Hematopoietic multipotent progenitor cell treated with erythropoietin and hydrocortisone succinate and interleukin-3 and kit ligand, for 15 days (in vitro differentiated cells): ENCODE measurements around the gene IQSEC1.

Source experiments
- DNase-seq: peaks from one replicate; pipeline ENCODE4 v3.0.0-alpha.2; 2015; ENCODE audit warnings: low spot score

Gene IQSEC1

DNA sequence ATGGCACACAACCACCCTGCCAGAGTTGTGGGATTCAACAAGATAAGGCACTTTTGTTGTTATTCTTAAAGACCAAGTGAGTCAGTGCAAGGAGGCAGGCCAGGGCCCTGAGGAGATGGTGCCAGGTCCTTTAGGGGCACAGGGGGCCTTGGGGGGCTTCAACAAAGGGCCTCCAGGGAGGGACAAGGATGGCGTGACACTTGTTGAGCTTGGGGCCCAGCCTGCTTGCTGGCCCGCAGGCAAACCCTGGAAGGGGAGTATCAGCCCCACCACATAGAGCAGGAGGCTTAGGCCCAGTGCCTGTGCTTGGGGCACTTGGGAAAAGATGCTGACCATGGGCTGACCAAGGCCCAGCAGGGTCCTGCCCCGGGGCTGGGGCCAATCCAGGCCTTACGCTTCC, 5.5 kb downstream of the IQSEC1 start:
- DNase-seq, result no peak

DNA sequence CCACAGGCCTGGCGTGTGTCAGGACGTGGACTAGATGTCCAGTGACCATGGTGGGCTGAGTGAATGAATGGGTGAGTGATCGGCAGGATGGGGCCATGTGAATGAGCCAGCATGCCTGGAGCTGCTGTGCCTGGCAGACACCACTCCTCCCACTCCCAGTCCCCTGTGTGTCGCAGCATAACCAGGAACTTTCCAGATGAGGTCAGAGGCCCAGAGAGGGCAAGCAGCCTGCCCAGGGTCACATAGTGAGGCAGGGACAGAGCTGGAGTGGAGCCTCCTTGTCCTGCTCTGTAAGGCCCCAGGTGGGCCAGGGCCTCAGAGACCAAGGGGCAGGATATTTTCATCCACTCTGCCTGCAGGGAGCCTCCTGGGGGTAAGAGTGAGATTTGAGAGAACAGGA, 6.4 kb downstream of the IQSEC1 start:
- no peak for DNase-seq

DNA sequence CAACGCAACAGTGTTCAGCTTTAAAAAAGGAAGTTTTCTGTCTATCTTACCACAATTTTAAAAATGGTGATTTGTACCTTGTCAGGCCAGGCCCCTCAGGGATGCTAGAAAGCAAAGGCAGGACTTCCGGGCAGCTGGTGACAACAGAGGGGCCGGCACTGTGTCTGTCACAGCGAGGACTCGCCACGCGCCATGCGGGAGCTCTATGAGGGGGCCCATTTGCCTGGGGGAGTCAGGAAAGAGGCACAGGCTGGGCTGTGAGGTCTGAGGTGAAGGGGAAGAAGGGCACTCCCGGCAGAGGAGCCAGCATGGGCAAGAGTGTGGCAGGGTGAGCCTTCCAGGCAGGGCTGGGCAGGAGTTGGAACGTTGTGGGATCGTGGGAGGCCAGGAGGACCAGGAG, 7.0 kb downstream of the IQSEC1 start:
- no peak for DNase-seq

DNA sequence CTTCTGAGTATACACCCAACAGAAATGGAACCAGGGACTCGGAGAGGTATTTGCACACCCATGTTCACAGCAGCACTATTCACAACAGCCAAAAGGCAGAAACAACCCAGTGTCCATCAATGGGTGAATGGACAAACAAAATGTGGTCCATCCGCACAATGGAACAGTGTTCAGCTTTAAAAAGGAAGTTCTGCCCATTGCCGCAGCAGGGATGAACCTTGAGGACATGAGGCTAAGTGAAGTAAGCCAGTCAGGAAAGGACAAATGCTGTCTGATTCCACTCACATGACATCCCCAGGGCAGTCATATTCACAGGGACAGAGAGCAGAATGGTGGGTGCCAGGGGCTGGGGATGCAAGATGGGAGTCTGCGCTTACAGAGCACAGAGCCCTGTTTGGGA, 7.5 kb downstream of the IQSEC1 start:
- no peak for DNase-seq

DNA sequence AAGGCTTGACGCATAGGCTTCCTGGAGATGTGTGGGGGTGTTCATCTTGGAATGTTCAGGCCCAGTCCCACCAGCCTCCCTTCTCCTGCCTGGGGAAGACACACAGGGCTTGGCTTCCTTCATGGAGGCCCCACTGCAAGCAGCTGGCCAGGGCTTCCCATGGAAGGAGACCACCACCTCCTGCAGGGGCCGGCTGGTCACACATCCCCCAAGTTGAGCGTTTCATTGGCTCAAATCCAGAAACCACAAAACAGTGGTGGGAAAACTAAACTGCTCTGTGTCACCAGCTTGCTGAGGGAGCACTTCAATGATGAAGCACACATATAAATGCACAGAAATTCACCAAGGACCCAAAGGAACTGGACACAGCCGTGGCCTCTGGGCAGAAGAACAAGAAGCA, 8.3 kb downstream of the IQSEC1 start:
- DNase-seq, result no peak

DNA sequence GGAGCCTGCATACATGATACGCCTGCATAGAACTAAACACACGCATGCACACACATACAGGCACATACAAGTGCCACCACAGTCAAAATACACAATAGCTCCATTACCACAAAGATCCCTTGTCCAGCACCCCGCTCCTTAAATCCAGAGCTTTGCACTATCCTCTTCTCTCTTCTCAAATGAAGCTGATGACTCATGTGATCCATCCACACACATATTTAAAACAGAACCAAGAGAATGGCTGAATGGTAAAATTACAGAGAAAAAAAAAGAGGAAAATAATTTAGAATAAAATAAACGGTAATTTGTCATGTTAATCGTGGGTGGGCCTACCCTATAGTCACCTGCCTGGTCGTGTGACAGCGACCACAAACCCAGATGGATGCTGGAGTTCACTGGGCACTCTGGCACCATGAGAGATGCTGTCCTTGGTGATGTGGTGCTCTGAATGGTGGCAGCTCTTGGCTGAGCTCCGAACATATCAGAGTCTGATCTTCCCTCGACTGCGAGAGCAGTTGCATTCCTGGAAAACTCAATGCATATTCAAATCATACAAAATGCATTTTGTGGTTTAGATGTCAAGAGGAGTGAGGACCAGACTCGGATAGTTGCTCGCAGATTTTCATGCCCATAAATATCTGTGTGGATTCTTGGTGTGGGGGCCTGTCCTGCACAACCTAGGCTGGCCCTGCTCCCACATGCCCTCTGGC, 8.9 kb downstream of the IQSEC1 start:
- no peak for DNase-seq

DNA sequence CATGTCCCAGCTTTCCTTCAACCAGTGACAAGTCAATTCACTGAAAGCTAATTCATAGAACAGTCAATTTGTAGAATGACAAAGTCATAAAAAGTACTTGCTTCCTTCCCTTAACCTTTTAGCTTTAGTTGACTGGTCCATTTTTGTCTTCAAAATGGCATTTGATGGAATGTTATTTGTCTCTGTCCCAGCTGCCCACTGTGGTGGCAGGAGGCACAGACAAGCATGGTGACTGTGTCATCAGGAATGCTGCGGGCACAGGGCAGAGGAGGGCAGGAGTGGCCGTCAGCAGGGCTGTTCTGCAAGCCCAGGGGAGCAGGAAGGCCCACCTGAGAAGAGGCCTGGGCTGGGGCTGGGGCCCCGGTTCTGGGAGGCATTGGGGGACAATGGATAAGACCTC, 10.0 kb downstream of the IQSEC1 start:
- DNase-seq, result no peak

DNA sequence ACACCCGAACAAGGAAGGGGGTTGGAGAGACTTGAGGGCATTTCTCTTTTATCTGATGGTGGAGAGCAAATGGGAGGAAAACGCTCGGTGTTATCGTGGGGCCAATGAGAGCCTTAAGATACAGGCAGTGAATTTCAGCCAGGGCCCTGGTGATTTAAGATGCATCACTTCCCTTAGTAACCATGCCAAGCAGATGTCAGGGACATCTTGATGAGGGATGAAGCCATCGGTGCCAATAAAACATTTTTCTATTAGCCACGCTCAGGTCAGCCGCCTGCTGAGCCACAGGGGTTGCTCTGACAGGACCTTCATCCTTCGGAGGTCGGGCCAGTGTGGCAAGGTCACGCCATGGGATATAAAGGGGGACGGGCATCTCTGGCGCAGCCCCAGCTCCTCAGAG, 10.6 kb downstream of the IQSEC1 start:
- no peak for DNase-seq

DNA sequence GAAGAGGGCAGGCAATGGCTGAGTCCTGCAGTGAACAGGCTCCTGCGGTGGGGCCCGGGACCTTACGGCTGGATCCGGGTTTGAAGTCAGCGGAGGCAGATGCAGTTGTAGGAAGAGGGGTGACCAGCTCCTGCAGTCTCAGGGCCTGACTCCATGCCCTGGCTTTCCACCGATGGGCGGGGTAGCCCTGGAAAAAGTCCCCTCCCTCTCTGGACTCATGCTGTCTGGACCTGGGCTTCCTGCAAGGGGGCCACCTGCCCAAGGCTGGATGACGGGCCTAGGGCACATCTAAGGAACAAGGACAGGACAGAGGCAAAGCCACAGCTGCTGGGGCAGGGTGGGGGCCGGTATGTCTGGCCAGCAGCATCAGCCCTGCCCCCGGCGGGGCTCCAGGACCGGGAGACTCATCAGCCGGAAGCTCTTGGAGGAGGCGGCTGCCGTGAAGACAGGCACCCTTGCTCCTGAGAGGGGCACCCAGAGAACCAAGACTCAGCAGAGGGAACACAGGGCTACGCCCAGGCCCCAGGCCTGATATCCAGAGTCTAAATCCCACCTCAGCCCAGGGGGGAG, 12.8 kb downstream of the IQSEC1 start:
- DNase-seq, result no peak

DNA sequence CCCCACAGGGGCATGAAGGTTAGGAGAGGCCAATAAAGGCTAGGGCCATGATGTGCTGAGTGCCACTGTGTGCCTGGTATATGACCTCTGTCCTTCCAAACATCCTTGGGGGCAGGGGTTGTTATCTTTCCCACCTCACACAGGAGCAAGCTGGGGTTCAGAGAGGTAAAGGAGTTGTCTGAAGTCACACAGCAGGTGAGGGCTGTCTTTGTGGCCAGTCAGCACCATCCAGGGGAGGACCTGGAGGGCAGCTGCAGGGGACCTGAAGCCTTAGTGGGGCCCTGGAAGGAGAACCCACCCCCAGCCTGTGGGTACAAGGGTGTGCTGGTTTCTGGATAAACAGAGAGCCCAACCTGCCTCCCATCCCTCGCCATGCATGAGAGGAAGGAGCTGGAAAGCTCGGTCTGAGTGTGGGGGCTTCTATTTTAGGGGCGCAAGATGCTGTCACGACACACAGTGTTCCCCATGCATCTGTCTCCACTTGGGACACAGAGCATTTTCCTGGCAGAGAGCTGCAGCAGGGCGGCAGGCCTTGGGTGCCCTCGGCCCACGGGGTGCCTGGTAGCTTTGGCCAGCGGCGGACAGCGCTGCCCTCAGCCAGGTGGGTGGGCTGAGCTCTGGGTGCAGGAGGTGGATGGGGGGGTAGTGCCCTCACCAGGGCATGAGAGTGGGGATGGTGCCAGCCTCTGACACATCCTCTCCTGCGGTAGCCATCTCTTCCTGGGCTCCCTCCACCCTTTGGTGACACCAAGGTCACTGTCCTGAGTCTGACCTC, 14.7 kb downstream of the IQSEC1 start:
- no peak for DNase-seq

DNA sequence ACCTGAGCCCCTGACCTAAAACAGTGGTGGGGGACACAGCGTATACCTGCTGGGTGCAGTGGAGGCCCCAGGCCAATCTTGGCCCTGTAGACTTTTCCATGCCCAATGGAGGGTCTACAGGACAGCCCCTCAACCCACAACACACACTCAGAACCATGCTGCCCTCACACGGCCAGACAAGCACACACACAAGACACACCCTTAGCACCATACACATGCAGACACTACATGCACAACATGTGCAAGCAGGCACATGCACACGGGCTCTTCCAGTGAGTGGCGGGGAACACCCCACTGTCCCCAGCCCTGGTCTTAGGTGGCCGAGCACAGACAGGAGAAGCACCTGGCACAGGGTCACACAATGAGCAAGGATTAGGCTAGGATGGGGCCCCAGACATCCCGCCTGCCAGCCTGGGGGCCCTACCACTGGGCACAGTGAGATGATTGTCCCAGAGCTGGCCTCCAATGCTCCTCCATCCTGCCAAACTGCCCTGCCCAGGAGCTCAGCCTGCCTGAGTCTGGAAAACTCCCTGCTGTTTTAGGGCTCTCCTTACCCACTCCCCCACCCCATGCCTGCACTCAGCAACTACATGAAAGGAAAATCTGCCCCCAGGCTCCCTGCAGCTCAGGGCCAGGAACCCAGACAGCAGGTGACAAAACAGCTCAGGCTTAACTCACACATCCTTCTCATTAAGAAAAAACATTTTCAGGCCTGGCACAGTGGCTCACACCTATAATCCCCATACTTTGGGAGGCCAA, 15.8 kb downstream of the IQSEC1 start:
- DNase-seq, result no peak

DNA sequence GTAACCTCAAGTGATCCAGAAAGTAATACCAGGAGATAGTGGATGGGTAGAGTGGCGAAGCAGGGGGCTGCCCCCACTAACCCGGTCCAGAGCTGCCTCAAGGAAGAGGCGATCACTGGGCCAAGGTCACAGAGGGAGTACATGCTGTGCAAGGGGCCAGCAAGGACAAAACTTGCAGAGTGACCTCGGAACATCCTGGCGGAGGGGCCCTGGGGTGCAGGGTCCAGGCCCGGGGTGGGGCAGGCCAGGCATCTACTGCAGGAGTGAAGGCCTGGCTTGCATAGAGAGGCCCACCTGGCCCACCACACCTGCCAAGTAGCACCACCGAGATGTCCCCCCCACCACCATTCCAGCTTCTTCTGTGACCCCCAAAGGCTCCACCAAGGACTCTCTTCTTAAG, 17.6 kb downstream of the IQSEC1 start:
- DNase-seq, result no peak

DNA sequence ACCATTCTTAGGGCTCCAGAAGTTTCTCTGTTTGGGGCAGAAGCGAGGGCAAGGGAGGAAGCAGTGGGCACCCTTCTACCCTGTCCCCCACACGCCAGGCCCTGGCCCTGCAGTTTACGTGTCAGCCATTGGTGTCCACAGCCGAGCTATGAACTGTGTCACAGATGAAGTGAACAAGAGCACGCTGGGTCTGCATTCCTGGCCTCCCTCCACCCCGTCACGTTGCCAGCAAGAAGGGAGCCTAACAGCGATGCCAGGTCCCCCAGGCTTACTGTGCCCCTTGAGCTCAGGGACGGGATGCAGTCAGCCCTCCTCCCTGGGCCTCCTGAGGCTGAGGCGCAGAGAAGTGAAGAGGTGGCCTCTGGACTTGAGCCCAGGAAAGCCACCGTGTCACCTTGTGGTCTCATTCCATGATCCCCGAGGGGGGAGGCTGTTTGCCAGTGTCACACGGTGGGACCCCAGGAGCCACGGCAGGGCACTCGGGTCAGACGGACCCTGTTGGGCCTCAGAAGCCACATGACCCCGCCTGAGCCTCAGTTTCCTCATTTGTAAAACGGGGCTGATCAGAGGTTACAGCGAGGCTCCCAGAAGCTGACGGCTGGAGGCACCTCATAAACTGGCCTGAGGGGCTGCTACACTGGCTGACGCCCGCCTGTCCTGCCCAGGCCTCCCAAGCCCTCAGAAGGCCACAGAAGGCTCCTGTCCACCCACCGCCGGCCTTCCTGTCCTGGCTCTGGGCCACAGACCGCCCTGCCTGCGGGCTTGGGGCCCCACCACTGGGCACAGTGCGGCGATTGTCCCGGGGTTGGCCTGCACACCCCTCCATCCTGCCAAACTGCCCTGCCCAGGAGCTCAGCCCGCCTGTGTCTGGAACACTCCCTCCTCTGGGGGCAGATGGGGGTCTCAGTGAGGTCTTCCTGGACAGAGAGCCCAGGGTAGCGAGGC, 18.6 kb downstream of the IQSEC1 start:
- DNase-seq, result no peak

DNA sequence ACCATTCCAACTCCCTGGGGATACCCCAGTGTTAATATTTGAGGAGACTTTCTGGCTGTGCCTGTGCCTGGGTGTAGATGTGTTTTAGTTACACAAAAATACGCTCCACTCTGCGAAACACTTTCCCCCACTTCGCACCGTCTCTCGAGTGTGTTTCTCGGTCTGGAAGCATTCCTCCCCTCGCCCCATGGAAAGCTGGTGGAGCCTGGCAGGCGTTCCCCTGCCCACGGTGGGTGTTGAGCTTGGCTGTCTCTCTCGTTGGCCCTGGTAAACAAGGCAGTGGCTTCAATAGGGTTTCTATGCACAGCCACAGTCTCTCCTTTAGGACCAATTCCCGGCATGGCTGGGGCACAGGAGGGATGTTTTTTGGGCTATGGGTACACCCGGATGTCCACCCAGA, 19.3 kb downstream of the IQSEC1 start:
- DNase-seq, result no peak

DNA sequence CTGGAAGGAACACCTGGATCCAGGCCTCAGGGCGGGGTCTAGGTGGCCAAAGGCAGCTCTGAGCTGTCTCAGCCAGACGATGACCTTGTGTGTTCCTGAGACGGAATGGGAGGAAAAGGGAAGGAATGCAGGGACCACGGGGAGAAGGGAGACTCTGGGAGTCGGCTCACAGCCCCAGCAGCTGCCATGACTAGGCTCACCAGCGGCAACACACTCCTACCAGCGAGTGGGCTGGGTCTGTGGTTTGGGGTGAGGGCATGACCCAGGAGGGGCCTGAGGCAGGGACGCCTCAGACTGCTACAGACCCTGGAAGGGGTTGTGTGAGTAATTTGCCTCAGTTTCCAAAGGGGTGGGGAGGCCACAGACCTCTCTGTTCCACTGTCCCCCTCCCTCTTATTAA, 19.8 kb downstream of the IQSEC1 start:
- DNase-seq, result no peak

DNA sequence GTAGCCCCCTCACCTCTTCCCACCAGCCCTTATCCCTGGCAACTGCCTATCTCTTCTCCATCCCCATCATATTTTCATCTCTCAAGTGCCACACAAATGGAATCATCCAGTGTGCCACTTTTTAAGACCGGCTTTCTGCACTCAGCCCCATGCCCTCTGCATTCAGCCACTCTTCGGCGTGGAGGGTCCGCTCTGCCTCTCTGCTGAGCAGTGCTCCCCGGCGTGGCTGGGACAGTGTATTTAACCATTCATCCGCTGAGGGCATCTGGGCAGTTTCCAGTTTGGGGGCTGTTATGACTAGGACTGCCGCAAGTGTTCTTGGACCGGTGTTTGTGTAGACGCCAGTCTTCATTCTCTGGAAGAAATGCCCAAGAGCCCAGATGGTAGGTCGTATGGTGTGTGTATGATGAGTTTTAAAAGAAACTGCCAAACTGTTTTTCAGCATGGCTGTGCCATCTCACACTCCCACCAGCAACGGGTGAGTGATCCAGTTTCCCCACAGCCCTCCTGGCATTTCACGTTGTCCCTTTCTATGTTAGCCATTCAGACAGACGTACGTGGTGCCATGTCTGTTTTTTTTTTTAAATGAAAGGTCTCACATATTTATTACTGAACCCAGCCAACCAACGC, 20.9 kb downstream of the IQSEC1 start:
- DNase-seq, result no peak

DNA sequence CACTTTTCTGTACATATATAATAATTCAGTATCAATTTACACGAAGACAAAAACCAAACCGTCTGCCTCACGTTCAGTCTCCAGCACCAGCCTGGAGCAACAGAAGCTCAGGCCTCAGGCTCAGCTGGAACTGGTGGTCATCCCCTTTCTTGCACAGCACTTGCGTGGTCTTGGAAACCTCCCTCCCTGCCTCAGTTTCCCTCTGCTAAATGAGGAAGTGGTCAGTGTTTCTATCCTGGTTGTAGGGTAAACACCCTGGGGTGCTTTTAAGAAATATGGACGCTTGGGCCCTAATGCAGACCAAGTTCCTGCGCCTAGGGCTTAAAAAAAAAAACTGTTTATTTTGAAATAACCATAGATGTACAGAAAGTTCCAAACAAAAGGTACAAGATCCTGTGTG, 21.6 kb downstream of the IQSEC1 start:
- no peak for DNase-seq

DNA sequence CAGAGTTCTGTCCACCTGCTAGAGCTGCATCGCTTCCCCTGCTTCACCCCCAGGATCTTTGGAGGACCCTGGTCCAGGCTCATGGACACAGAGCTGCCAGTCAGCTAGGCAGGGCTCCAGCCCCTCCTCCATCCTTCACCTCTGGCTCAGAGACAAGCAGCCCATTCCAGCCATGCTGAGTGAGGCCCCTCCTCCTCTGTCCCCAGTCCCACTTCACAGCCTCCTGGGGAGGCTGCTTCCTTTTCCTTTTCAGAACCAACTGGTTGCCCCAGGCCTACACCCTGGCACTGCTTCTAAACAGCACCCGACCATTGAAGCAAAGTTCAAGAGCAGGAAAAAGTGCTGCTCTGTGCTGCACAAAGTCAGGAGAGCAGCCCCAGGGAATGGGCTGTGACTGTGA, 22.2 kb downstream of the IQSEC1 start:
- DNase-seq, result no peak

DNA sequence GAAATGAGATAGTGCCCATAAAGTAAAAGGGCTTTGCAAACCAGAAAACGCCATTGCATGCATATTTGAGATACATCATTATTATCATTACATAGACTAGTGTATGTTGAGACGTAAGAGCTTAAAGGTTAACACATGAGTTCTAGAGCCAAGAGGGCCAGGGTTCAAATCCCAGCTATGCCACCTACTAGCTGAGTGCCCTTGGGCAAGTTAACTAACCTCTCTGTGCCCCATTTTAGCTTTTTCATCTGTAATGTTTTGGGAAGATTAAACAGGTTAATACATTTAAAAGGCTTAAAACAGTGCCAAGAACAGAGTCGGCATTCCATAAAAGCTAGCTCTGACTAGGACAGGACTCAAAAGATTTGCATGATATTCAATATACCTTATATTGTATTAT, 22.8 kb downstream of the IQSEC1 start:
- DNase-seq, result no peak

DNA sequence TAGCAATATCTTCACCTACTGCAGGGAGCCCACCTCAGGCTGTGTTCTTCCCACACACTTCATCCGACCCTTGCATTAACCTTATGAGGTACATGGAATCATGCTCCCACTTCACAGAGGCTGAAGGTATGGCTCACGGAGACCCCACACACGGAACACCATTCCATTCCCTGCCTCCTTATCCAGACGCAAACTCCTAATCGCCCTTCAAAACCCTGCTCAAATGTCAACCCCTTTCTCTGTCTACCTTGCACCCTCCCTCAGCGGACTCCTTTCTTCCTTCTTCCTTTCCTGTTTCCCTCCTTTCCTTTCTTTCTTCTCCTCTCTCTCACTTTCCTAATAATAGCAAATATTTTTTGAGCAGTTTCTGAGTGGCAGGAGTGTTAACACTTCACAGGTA, 23.8 kb downstream of the IQSEC1 start:
- no peak for DNase-seq
